HG02870 (cell line): ENCODE measurements around the gene TUBB6.

Experiments
- ATAC-seq: cut with Tn5 transposase; IDR thresholded peaks from one replicate; pipeline ENCODE4 v1.9.1; 2021; ENCODE audit warnings: mild to moderate bottlenecking, moderate library complexity; ENCODE audit not compliant: unreplicated experiment

TUBB6 gene

DNA sequence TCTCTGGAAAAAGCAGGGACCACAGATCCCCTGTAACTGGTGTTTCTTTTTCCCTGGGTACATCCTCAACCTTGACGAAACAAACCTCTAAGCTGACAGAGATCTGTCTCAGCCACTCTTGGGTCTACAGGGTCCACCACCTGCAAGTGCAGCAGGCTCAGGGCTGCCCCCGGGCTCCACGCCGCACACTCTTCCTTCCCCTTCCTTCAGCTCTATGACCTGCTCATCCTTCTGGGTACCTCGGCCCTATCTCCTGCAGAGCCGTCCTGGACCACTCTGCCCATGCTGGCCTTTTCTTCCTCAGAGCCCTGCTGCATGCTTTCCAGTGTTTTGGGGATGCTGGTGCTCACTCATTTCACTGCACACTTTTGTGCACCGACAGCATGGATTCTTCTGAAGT is 27.5 kb downstream of the TUBB6 start:
- ATAC-seq: no peak

- no peak for ATAC-seq
Observed at GRCh38 chr18:12336171-12336613, 28.2 kb downstream of the TUBB6 start.

GRCh38 chr18:12336887-12337286 is 28.8 kb downstream of the TUBB6 start:
- ATAC-seq: no peak

GRCh38 chr18:12338382-12338781 is 30.3 kb downstream of the TUBB6 start:
- no peak for ATAC-seq

- ATAC-seq: no peak
Observed at GRCh38 chr18:12340945-12341660, 33.1 kb downstream of the TUBB6 start.

DNA sequence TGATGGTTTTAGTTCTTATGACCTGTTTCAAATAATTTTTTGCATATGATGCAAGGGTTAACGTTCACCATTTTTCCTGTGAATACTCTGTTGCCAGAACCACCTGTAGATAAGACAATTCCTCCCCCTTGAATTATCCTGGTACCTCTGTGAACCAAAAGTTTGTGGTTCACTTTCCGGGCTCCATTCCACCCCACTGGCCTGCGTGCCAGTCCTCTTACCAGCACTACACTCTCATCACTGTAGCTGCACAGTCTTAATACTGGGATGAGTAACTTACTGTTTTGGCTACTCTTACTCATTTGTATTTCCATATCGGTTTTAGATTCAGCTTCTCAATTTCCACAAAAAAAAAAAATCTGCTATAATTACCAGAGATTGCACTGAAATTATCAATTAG is 34.6 kb downstream of the TUBB6 start:
- ATAC-seq: no peak

DNA sequence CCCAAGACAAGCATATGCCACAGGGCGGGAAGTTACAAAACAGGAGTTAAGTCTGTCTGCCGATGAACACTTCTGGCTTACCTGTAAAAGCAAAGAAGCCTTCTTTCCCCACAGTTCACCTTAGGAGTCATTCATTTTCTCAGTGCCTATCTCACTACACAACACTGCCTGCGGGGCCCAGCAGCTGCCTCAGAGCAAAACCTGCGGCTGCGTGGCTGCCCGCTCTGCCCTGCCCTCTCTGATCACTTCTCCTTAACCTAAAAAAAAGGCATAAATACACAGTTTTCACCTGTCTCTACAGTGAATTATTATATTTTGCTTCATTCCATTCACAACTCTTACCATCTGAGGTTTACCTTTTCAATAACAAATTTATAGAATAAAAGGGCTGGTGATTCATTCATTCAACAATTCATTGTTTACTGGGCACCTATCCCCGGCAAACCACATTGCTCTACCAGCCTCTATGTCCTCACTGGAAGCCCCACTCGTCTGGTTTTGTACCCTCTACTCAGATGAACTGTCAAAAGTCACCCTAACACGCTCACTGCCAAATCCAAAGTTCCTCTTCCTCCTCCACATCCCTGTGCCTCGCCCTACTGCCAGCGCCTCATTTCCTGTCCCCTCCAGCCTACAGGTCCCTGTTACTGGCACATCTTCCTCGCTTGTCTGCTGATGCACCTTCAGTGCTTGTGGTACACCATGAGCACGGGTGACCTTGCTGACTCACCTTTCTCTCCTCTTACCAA is 37.6 kb downstream of the TUBB6 start:
- ATAC-seq: no peak

GRCh38 chr18:12346240-12346565 is 38.2 kb downstream of the TUBB6 start:
- no peak for ATAC-seq

DNA sequence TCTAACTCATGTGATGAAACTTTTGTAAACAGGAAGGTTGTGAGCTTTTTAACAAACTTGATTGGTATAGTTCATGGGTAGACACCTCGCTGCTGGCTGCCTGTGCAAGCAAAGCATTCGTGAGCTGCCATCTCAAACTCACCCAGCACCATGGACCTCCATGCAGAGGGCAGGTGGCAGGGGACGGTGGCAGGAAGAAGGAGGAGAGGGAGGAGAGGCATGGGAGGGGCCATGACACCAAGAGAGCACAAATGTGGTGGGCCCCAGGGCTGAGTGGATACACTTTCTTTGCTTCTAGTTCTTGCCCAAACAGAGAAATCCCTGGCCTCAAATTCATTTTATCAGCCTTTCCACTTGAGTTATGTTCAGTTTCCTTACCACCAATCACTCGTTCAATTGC is 39.9 kb downstream of the TUBB6 start:
- no peak for ATAC-seq

DNA sequence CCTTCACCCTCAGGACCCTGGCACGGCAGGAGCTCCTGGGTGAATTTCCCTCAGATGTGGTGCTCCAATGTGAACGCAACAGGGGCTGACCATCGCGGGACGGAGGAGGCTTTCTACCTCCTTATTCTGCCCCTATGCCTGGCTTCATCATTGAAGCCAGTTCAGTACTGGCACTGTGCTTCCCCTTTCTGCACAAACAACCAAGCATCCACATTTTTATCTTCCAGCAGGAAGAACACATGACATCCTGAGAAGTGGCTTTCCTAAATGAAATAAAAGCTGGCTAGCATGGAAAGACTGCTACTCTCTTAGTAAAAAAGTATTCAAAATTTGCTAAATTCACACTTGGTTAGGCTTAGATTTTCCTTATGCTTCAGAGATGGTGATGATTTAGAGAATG is 44.1 kb downstream of the TUBB6 start:
- no peak for ATAC-seq

- no peak for ATAC-seq
Observed at GRCh38 chr18:12359515-12359927, 51.5 kb downstream of the TUBB6 start.

DNA sequence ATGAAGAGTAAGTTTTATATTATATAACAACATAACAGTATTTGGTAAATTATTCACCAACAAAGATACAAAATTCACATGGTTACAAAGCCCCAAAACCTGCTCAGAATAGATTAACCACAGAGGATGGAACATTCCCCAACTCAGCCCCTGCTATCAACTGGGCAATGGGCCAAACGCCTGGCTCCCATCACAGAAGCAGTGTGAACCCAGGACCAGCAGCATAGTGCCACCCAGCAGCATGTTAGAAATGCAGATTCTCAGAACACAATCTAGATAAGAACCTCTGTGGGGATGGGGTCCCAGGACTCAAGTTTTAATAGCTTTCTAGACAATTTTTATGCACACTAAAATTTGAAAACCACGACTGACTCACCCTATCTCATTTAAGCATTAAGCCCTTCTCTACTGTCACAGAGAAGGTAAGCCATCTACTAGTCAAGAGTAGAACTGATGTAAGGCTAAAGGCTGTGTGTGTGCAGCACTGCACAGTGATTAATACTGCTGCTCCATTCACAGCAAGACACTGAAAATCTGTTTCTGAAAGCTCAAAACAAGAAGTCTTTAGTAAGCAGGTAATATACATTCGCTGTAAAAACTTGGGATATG is 53.8 kb downstream of the TUBB6 start:
- no peak for ATAC-seq

DNA sequence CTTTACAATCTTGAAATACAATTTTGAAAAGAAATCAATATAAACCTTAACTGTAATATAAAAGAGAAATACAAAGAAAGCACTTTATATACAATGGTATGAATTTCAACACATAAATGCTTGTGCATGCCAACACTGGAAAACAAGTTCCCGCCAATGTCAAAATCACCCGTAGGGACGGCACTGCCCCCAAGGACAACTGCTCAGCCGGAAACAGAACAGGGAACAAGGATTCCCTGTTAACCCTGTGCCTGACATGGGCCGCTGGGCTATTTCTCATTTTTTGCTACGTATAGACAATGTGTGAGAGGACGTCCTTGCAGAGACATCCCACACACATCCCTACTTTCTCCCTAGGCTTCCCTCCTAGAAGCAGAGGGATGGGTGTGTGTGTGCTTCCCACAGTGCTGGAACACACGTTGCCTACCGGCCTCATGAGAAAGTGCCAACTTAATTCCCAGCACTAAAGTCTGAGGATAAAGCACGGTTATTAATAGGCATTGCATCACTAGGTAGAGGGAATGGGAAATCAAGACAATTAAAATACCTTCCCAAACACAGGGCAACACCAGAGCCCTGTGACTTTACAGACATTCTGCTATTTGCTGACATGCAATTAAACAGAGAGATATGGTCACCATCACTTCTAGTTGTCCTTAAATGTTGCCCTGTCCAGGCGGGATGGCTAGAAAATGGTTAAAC is 54.6 kb downstream of the TUBB6 start:
- no peak for ATAC-seq

DNA sequence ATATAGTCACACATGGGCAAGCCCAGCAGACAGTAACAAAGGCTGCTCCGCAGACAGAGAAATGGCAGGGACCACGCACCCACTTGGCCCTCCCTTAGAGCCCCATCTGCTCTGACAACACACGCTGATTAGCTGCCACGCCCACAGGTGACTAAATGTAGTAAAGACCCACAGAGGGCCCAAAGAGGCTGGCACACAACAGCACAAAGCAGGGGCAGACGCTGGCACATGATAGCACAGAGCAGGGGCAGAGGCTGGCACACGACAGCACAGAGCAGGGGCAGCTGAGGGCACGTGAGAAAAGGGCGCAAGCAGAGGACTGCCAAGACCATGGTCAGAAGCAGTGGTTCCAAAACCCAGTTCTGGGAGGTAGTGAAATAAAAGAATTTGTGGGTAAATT is 58.3 kb downstream of the TUBB6 start:
- no peak for ATAC-seq

GRCh38 chr18:12366784-12367183 is 58.7 kb downstream of the TUBB6 start:
- ATAC-seq: no peak

DNA sequence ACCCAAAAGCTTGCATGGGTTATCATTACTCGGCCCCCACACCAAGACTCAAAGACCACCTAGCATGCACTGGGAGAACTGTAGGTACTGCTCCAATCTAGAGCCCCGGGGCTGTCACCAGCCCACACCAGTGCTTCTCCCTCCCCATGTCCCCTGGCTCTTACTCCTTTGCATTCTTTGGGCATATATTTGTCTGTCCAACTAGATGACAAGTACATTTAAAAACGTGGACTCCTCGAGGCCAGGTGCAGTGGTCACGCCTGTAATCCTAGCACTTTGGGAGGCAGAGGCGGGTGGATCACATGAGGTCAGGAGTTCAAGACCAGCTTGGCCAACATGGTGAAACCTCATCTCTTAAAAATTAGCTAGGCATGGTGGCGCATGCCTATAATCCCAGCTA is 61.2 kb downstream of the TUBB6 start:
- ATAC-seq: no peak

DNA sequence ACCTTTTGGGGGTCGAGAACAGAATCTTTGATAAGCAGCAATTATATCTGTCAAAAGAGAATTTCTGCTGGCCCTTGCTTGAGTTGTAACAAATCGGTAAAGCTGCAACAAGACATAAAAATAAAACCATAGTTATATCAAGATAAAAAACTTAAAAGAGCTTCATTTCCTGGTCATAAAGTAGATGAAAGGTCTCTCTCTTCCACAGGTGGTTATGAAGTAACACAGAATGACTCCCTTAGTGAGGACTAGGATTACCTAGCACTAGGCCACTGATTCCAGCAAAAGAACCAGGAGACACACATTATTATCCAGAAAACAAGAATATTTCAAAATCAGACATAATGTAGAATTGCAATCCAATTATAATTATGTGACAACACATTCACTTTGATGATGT is 63.5 kb downstream of the TUBB6 start:
- ATAC-seq: no peak

DNA sequence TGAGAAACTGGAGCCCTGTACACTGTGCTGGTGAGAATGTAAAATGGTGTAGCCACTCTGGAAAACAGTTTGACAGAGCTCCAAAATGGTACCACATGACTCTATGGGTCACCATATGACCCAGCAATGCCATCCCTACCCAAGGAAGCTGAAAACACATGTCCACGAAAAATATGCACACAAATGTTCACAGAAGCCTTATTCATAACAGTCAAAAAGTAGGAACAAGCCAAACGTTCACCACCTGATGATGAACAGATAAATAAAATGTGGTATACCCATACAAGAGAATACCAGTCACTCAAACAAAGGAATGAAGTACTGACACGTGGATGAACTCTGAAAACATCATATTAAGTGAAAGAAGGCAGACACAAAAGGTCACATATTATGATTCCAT is 64.4 kb downstream of the TUBB6 start:
- no peak for ATAC-seq

- ATAC-seq: no peak
Observed at GRCh38 chr18:12373116-12373770, 65.2 kb downstream of the TUBB6 start.

DNA sequence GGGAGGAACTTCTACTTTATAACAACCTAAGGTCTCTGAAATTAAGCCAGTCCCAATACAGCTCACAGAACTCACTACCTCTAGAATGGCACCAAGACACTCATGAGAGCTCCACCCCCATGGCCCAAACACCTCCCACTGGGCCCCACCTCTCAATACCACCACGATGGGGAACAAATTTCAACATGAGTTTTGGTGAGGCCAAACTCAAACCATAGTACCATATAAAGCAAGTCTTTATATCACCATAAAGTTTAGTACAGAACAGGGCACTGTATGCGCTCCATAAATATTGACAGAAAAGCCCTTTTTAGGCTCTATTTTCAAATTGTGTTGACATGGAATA is 65.7 kb downstream of the TUBB6 start:
- ATAC-seq: no peak

- ATAC-seq: no peak
Observed at GRCh38 chr18:12374401-12374800, 66.4 kb downstream of the TUBB6 start.
